ENCODE data around the gene FMO1.

The FMO1 gene

DNA sequence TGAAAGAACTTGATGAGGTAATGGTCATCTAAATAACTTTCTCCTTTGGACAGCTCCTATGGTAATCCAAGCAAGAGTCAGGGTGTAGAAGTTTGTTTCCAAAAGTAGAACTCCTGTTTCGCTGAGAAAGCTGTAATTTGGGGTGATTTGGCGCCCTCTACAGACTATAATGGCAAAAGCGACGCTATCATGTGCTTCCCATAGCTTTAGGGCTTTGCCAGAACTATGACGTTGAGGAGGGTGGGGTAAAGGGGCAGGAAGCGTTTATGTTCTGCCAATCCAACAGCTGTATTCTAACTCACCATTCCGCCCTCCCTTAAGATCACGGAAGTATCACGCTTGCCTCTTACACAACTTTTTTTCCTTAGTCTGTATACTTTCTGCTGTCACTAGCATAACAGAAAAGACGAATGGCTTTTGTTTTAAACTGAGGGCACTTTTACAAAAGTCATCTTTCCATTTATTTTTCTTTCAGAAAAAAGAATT is 65.6 kb downstream of the FMO1 start, which contains the start of gene FMO4:
FMO4 (plus strand) TSS at position 349 of the 486 bp plus-strand sequence. CDS start 5,643 bp downstream, outside the sequence.
- no peaks in the 10 kb centered on the region for H3K79me2 ChIP-seq (ENCODE audit: insufficient read depth, low read length)
- H3K9me2 ChIP-seq (ENCODE audit: low read depth, low read length) = no peaks in the 10 kb centered on the region
- H3K27me3 ChIP-seq (ENCODE audit: insufficient read depth, low read length) = no peaks in the 10 kb centered on the region
- peak within 1 kb of the TSS; percentile 19 for H3K27ac ChIP-seq (ENCODE audit: low read depth, low read length, poor library complexity, severe bottlenecking)
- H3K9ac ChIP-seq (ENCODE audit: low read length) = peak within 1 kb of the TSS; percentile 52
- 0 out of 2 replicates have a peak within 1 kb of the TSS, but pooled peaks have one; percentile 56 for H2AFZ ChIP-seq (ENCODE audit: low read length)
- H3K4me2 ChIP-seq (ENCODE audit: low read length) = peak within 1 kb of the TSS; percentile 64
- TF ChIP-seq, protein P1, sequence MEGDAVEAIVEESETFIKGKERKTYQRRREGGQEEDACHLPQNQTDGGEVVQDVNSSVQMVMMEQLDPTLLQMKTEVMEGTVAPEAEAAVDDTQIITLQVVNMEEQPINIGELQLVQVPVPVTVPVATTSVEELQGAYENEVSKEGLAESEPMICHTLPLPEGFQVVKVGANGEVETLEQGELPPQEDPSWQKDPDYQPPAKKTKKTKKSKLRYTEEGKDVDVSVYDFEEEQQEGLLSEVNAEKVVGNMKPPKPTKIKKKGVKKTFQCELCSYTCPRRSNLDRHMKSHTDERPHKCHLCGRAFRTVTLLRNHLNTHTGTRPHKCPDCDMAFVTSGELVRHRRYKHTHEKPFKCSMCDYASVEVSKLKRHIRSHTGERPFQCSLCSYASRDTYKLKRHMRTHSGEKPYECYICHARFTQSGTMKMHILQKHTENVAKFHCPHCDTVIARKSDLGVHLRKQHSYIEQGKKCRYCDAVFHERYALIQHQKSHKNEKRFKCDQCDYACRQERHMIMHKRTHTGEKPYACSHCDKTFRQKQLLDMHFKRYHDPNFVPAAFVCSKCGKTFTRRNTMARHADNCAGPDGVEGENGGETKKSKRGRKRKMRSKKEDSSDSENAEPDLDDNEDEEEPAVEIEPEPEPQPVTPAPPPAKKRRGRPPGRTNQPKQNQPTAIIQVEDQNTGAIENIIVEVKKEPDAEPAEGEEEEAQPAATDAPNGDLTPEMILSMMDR (IDR thresholded peaks at IDR 0.05; ENCODE audit: low read length) = peak; percentile 93
- no peak for TF ChIP-seq EZH2 (IDR thresholded peaks at IDR 0.05; ENCODE audit: borderline replicate concordance, low read length)
- no peaks in the 10 kb centered on the region for H3K36me3 ChIP-seq (ENCODE audit: insufficient read depth, low read length)
- H3F3A ChIP-seq (ENCODE audit: insufficient read depth, low read length) = no peaks in the 10 kb centered on the region
- no peaks in the 10 kb centered on the region for H3K9me3 ChIP-seq (ENCODE audit: low read length)
- no peaks in the 10 kb centered on the region for H4K20me1 ChIP-seq (ENCODE audit: insufficient read depth, low read length)
- H3K4me3 ChIP-seq (ENCODE audit: low read depth, low read length, poor library complexity, severe bottlenecking) = peak within 1 kb of the TSS; percentile 57
- peaks cover 17% of the 10 kb centered on the region for H3K4me1 ChIP-seq (ENCODE audit: insufficient read depth, low read length, severe bottlenecking)

DNA sequence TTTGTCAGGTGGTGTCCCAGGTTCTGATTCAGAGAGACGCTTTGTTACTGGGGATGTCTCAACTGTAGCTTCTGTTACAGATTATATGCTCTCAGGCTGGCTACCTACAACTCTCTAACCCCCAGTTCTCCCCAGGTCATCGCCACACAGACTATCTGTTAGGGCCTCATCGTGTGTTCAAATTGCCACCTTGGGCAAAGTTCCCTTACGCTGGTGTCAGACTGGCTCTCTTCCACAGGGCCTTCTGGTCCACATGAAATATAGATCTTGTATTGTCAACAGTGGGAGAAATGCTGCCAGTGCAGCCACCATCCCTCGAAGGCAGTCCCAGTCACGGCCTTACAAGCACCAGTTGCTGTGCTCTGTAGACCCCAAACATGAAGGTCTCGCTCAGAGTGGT is 81.0 kb downstream of the FMO1 start:
- Histone ChIP-seq H3F3A (ENCODE audit: insufficient read depth, low read length) (no peaks in the 10 kb centered on the region), H4K20me1 (ENCODE audit: insufficient read depth, low read length) (no peaks in the 10 kb centered on the region), H3K36me3 (ENCODE audit: insufficient read depth, low read length) (no peaks in the 10 kb centered on the region), H3K4me2 (ENCODE audit: low read length) (no peak overlapping the region), H2AFZ (ENCODE audit: low read length) (no peak overlapping the region), H3K9ac (ENCODE audit: low read length) (no peak overlapping the region), H3K27me3 (ENCODE audit: insufficient read depth, low read length) (no peaks in the 10 kb centered on the region), H3K4me3 (ENCODE audit: low read depth, low read length, poor library complexity, severe bottlenecking) (no peak overlapping the region), H3K27ac (ENCODE audit: low read depth, low read length, poor library complexity, severe bottlenecking) (no peak overlapping the region), H3K9me2 (ENCODE audit: low read depth, low read length) (no peaks in the 10 kb centered on the region), H3K79me2 (ENCODE audit: insufficient read depth, low read length) (no peaks in the 10 kb centered on the region), H3K9me3 (ENCODE audit: low read length) (no peaks in the 10 kb centered on the region), H3K4me1 (ENCODE audit: insufficient read depth, low read length, severe bottlenecking) (no peaks in the 10 kb centered on the region)
- TF ChIP-seq, protein P1 (IDR thresholded peaks at IDR 0.05; ENCODE audit: low read length) = no peak
- no peak for TF ChIP-seq EZH2 (IDR thresholded peaks at IDR 0.05; ENCODE audit: borderline replicate concordance, low read length)

DNA sequence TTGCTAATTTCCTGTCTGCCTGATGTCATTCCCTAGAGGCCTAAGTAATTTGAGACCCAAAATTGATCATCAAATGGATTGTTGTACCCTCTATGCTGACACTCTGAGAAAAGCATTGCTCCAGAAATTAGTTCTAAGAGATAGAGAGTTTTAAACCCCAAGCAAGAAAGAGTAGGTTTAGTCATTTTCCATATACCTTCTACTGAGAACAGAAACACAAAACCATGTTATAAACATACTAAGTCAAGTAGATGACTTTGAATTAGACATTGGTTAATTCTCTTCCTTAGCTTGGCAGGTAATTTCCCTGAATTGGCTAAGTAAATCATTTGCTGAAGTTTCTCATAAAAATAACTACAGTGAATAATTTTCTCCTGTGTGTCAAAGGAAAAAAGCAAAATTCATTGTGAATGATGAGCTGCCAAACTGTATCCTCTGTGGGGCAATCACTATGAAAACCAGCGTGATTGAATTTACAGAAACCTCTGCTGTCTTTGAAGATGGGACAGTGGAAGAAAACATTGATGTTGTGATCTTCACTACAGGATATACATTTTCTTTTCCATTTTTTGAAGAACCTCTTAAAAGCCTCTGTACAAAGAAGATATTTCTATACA is 85.8 kb downstream of the FMO1 start:
- no peak overlapping the region for H2AFZ ChIP-seq (ENCODE audit: low read length)
- no peak overlapping the region for H3K4me3 ChIP-seq (ENCODE audit: low read depth, low read length, poor library complexity, severe bottlenecking)
- TF ChIP-seq, protein P1 (IDR thresholded peaks at IDR 0.05; ENCODE audit: low read length) = no peak
- TF ChIP-seq EZH2 (IDR thresholded peaks at IDR 0.05; ENCODE audit: borderline replicate concordance, low read length) = no peak
- H3K79me2 ChIP-seq (ENCODE audit: insufficient read depth, low read length) = no peaks in the 10 kb centered on the region
- no peak overlapping the region for H3K9ac ChIP-seq (ENCODE audit: low read length)
- H3K9me3 ChIP-seq (ENCODE audit: low read length) = no peaks in the 10 kb centered on the region
- no peaks in the 10 kb centered on the region for H3F3A ChIP-seq (ENCODE audit: insufficient read depth, low read length)
- no peaks in the 10 kb centered on the region for H3K27me3 ChIP-seq (ENCODE audit: insufficient read depth, low read length)
- H3K4me2 ChIP-seq (ENCODE audit: low read length) = no peak overlapping the region
- no peaks in the 10 kb centered on the region for H3K4me1 ChIP-seq (ENCODE audit: insufficient read depth, low read length, severe bottlenecking)
- no peaks in the 10 kb centered on the region for H3K9me2 ChIP-seq (ENCODE audit: low read depth, low read length)
- H3K36me3 ChIP-seq (ENCODE audit: insufficient read depth, low read length) = no peaks in the 10 kb centered on the region
- H3K27ac ChIP-seq (ENCODE audit: low read depth, low read length, poor library complexity, severe bottlenecking) = no peak overlapping the region
- H4K20me1 ChIP-seq (ENCODE audit: insufficient read depth, low read length) = no peaks in the 10 kb centered on the region
